Measurements from ENCODE around the gene INSM1. TPM values are rescaled to one million over a fixed set of nuclear protein-coding genes. Genes with fewer than 3 reads are reported as not detected.

The INSM1 gene
- total RNA-seq, 1 experiment from 2014 or later = not detected

- no peak for TF ChIP-seq CTCF (IDR thresholded peaks at IDR 0.05; ENCODE audit: unreplicated experiment)
- no TSS peak for BruUV-seq (replicated peaks)
- Mint-ChIP-seq H3K27ac (ENCODE audit: unreplicated experiment) (no peak overlapping the region), H3K9me3 (ENCODE audit: low read depth, unreplicated experiment) (no peaks in the 10 kb centered on the region), H3K36me3 (ENCODE audit: insufficient read depth, unreplicated experiment) (no peaks in the 10 kb centered on the region), H3K27me3 (ENCODE audit: unreplicated experiment) (no peaks in the 10 kb centered on the region), H3K4me1 (ENCODE audit: low read depth, unreplicated experiment) (no peaks in the 10 kb centered on the region), H3K4me3 (ENCODE audit: low read depth, unreplicated experiment) (no peak overlapping the region)
- DNase-seq = no peak
- CTCF ChIA-PET = no interaction called here
- intact Hi-C loops (cut with micrococcal nuclease; ENCODE audit: unreplicated experiment) = no loop called here
These were observed 45.9 kb downstream of the INSM1 start for GRCh38 chr20:20413810-20414281.

- intact Hi-C loops (cut with micrococcal nuclease; ENCODE audit: unreplicated experiment) = no loop called here
- DNase-seq = no peak
- CTCF ChIA-PET = no interaction called here
- no TSS peak for BruUV-seq (replicated peaks)
- no peaks in the 10 kb centered on the region for H3K27me3 Mint-ChIP-seq (ENCODE audit: unreplicated experiment)
- no peaks in the 10 kb centered on the region for H3K9me3 Mint-ChIP-seq (ENCODE audit: low read depth, unreplicated experiment)
- H3K4me1 Mint-ChIP-seq (ENCODE audit: low read depth, unreplicated experiment) = no peaks in the 10 kb centered on the region
- no peak overlapping the region for H3K4me3 Mint-ChIP-seq (ENCODE audit: low read depth, unreplicated experiment)
- H3K27ac Mint-ChIP-seq (ENCODE audit: unreplicated experiment) = no peak overlapping the region
- TF ChIP-seq CTCF (IDR thresholded peaks at IDR 0.05; ENCODE audit: unreplicated experiment) = no peak
- H3K36me3 Mint-ChIP-seq (ENCODE audit: insufficient read depth, unreplicated experiment) = no peaks in the 10 kb centered on the region
These were observed 46.8 kb downstream of the INSM1 start for GRCh38 chr20:20414640-20415220.

GRCh38 chr20:20415321-20415720, 47.4 kb downstream of the INSM1 start:
- no peak overlapping the region for H3K4me3 Mint-ChIP-seq (ENCODE audit: low read depth, unreplicated experiment)
- H3K36me3 Mint-ChIP-seq (ENCODE audit: insufficient read depth, unreplicated experiment) = no peaks in the 10 kb centered on the region
- H3K4me1 Mint-ChIP-seq (ENCODE audit: low read depth, unreplicated experiment) = no peaks in the 10 kb centered on the region
- H3K9me3 Mint-ChIP-seq (ENCODE audit: low read depth, unreplicated experiment) = no peaks in the 10 kb centered on the region
- H3K27me3 Mint-ChIP-seq (ENCODE audit: unreplicated experiment) = no peaks in the 10 kb centered on the region
- TF ChIP-seq CTCF (IDR thresholded peaks at IDR 0.05; ENCODE audit: unreplicated experiment) = no peak
- intact Hi-C loops (cut with micrococcal nuclease; ENCODE audit: unreplicated experiment) = no loop called here
- BruUV-seq (replicated peaks) = no TSS peak
- DNase-seq = no peak
- H3K27ac Mint-ChIP-seq (ENCODE audit: unreplicated experiment) = no peak overlapping the region
- CTCF ChIA-PET = no interaction called here

- Mint-ChIP-seq H3K36me3 (ENCODE audit: insufficient read depth, unreplicated experiment) (no peaks in the 10 kb centered on the region), H3K9me3 (ENCODE audit: low read depth, unreplicated experiment) (no peaks in the 10 kb centered on the region), H3K4me1 (ENCODE audit: low read depth, unreplicated experiment) (no peaks in the 10 kb centered on the region), H3K27me3 (ENCODE audit: unreplicated experiment) (no peaks in the 10 kb centered on the region), H3K27ac (ENCODE audit: unreplicated experiment) (no peak overlapping the region), H3K4me3 (ENCODE audit: low read depth, unreplicated experiment) (no peak overlapping the region)
- no peak for TF ChIP-seq CTCF (IDR thresholded peaks at IDR 0.05; ENCODE audit: unreplicated experiment)
- BruUV-seq (replicated peaks) = no TSS peak
- CTCF ChIA-PET = no interaction called here
- DNase-seq = no peak
- intact Hi-C loops (cut with micrococcal nuclease; ENCODE audit: unreplicated experiment) = no loop called here
These were observed 50.2 kb downstream of the INSM1 start for GRCh38 chr20:20417876-20418676.

Measured in Calu3 (cell line).